Activated T-helper 9 cell treated with anti-CD3 and anti-CD28 coated beads, Interleukin-2, amount 50 U/mL, for 16 hours (primary cell): ENCODE measurements around the gene COMMD2.

ENCODE experiments used
- DNase-seq: peaks from one replicate; pipeline ENCODE4 v3.0.0-alpha.2; 2020; ENCODE audit warnings: low read depth

The COMMD2 gene

DNA sequence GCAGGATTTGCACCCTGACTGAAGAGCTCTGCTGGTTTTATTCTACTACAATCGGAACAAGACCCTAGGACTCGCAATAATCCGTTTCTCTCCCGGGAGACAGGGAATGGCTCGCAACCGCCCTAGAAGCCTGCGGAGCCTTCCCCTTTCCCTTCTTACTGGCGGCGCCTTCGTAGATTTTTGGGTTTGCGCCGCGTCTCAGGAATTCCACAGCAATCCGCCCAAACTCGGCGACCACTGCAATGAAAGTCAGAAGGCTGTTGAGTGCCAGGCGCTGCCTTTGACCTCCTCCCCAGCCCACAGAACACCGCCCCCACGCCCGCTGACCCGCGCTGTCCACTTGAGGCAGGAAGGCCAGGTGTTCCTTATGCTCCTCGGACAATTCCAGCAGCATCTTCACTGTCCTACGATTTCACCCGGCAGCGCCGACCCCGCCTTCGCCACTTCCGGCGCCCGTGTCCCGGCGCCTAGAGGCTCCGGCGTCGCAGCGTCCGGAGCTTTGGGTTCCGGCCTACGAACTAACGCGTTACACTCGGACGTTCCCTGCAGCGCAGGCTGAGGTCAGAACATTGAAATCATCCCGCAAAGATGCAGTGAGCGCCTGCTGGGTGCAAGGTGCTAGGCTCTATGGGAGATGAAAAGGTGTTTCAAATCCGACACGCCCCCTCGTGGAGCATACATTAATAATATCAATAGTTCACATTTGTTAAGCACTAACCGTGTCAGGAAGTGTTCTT is at the start of gene COMMD2:
Gene COMMD2 (minus strand): TSS at position 439 of the 737 bp plus-strand sequence. CDS start 45 bp downstream, at position 394.
- peak; percentile 66 for DNase-seq

DNA sequence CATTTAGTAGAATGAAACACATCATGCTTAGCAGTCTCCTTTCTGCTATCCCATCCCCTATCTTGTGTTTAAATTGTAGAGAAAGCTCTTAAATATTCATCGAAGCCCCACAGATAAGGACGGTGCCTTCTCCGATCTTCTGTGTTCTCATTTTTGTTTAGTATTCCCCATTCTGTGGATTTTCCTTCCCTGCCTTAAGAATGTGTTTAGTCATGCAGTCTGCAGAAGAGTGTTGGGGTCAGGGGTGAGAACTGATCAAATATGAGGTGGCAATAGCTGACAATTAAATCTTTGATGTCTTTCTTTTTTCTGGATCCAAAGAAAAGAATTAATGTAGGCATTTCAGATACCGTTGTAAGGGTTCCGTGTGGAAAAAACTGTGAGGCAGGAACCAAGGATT is 49.4 kb upstream of the COMMD2 start:
- DNase-seq = no peak

DNA sequence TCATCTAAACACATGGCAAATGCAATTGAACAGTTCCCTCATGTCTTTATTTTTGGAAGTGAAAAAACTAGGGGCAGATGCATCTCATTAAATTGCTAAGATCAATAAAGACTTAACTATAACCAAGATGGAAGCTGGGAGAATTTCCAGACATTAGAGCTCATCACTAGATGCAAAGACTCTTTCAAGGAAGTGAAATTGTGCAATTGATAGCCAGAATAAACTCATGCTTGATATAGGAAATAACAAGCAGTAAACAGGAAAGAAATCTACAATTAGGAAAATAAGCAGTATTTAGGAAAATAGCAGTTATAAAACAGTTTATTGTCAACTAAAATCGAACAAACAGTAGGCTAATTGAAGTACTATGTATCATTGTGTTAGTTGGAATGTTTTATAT is 48.9 kb upstream of the COMMD2 start:
- no peak for DNase-seq

DNA sequence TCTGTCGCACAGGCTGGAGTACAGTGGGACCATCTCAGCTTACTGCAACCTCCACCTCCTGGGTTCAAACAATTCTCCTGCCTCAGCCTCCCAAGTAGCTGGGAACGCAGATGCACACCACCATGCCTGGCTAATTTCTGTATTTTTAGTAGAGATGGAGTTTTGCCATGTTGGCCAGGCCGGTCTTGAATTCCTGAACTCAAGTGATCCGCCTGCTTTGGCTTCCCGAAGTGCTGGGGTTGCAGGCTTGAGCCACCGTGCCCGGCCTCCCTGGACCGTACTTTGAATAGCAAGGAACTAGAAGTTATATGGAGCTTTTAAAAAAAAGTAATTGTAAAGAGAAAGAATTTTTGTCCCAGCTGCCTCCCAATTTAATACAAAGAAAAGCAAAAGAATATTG is 48.4 kb upstream of the COMMD2 start:
- no peak for DNase-seq

GRCh38 chr3:149796026-149796425 is 43.7 kb upstream of the COMMD2 start:
- DNase-seq = no peak

- DNase-seq = no peak
Observed at GRCh38 chr3:149792452-149793270, 40.4 kb upstream of the COMMD2 start, which contains the start of gene ANKUB1. Gene ANKUB1, minus strand, starts transcription at chr3:149792554. Its CDS starts 188 bp downstream, at chr3:149792366.

- no peak for DNase-seq
Observed at GRCh38 chr3:149790698-149791097, 38.4 kb upstream of the COMMD2 start.

DNA sequence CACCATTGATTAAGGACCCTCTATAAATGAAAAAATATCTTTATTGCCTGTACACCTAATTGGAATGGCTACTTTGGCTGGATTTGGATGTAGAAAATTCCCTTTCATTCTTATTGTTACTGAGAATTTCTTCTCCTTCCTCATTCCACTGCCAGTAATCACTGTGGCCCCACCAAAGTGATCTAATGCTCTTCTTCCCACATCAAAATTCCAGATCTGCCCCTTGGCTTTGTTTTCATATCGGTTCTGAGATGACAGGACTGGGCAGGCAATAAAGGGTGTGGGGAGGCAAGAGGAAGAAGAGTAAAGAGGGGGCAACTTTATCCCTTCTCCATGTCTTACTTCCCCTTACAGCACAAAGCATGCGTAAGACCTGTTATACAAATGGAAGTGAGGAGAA is 38.0 kb upstream of the COMMD2 start:
- no peak for DNase-seq

GRCh38 chr3:149784064-149784704 is 31.9 kb upstream of the COMMD2 start:
- no peak for DNase-seq

DNA sequence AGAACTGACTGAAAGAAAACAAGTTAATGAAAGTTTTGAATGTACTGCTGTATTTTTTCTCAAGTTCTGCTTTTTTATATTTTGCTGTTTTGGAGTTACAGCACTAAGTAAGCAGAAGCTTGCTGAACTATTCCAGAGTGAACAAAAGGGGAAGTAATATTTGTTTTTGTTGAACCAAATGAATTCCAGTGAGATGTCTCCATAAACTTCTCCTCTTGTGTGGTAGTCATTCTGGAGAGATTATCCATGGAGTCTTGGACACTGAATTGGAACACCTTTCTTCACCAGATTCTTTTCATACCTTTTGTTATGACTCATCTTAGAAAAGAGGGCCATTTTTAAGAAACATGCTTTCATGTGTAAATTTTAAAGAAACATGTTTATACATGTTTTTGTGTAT is 31.3 kb upstream of the COMMD2 start:
- DNase-seq = no peak

DNA sequence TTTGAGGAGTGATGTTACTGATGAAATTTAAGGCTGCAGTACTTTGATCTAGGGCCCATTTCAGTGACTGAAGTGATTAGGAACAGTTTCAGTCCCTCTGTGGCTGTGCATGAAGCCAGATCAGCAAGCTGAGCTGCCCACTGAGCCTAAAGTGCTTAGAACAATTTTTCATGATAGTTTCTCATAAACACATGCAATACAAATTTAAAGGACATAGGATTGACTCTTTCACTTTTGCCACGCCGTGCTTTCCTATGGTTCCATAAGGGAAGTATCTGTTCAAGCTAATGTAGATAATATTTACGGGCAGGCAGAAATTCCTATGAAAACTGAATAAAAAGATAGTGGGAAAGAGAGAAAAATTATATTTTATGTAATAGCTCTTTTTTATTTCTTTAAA is 29.5 kb upstream of the COMMD2 start:
- no peak for DNase-seq

DNA sequence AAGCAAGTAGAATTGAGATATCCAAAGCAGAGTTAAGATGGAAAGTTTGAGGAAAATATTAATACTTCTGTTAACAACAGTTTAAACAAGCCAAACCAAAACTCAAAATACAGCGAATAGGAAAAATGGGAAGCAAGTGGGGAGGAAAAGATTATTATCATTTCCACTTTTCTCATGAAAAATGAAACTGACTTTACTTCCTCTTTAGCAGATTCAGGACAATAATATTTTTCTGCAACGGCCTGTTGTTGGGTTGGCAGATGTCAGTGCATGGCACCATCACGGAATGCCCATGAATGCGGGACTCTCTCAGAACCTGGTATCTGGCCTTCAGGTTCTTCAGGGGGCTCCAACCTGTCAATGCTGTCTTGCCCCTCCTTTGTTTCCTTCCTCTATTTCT is 28.9 kb upstream of the COMMD2 start:
- DNase-seq = no peak

- DNase-seq = no peak
Observed at GRCh38 chr3:149777414-149778214, 25.3 kb upstream of the COMMD2 start.

DNA sequence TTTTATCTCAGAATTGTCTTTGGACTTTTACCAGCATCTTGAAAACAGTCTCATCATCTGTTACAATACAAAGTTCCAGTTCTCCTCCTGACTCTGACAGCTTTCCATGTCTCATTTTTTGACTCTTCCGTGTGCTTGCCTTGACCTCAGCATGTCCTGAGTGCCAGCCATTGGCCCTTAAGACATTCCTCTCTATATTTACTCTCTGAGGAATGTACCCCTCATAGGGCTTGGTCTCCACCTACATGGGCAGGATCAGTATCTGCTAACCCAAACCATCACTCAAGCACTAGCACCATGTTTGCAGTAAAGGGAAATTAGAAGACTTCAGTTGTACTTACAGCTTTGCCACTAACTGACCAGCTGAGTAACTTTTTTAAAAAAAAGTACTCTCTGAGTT is 23.9 kb upstream of the COMMD2 start:
- no peak for DNase-seq

GRCh38 chr3:149772861-149773260 is 20.6 kb upstream of the COMMD2 start:
- no peak for DNase-seq

DNA sequence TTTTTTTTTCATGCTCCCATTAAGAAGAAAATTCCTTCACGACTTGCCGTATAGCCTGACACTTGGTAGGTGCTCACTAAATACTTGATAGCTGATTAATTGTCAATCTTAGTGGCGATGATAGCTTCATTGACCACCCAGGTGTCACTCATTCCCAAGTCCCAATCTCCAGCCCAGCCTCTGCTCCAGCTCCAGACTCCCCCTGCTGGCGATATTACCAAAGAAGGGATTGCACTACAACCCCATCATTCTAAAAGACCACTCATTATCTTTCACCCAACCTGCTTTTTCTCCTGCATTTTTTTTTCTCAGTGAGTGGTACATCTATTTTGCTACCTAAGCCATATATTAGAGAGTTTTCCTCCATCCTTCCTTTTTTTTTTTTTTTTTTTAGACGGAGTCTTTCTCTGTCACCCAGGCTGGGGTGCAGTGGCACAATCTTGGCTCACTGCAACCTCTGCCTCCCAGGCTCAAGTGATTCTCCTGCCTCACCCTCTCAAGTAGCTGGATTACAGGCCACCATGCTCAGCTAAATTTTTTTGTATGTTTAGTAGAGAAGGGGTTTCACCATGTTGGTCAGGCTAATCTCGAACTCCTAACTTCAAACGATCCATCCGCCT is 19.5 kb upstream of the COMMD2 start:
- no peak for DNase-seq

DNA sequence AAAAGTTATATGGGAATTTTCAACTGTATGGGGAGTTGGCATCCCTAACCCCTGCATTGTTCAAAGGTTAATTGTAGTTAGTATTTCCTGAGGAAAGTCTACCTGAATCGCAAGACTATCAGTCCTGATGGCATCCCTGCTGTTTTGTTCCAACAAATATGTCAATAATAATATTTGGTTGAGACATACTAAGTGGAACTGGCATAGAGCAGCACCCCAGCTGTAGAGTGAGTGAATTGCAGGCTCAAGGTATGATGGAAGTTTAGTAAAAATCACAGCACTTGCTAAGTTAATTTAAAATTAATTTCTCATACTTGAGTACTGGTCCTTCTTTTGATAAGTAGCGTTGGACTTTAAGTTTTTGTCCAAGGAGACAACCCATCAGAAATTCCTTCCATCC is 18.0 kb upstream of the COMMD2 start:
- no peak for DNase-seq

DNA sequence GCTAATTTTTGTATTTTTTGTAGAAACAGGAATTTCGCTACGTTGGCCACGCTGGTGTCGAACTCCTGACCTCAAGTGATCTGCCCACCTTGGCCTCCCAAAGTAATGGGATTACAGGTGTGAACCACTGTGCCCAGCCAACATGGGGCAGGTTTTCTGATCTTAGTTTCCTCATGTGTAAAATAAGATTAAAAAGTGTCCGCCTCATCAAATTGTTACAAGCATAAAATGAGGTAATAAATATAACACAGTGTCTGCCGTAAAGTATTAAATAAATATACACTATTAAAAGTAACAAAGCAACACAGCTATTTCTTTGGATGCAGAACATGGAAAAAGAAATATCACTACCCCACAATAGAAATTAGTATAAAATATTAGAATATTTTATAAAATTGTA is 16.4 kb upstream of the COMMD2 start:
- no peak for DNase-seq

GRCh38 chr3:149767720-149768119 is 15.4 kb upstream of the COMMD2 start:
- DNase-seq = no peak

GRCh38 chr3:149765762-149766334 is 13.6 kb upstream of the COMMD2 start:
- no peak for DNase-seq

GRCh38 chr3:149764302-149764701 is 12.0 kb upstream of the COMMD2 start:
- no peak for DNase-seq
